CD8-positive, alpha-beta memory T cell (primary cell): ENCODE data around the gene GSTM5. TPM values are rescaled to one million over a fixed set of nuclear protein-coding genes. Genes with fewer than 3 reads are reported as not detected.

Experiments
- CTCF ChIA-PET: fragments of 350-600 bp; sonication (Branson Sonifier 250); formaldehyde crosslinking; loops from one replicate; lab custom pipeline; 2021; ENCODE audit warnings: antibody characterized with exemption; lab: Charles Lee
- POLR2A ChIA-PET: fragments of 350-600 bp; sonication (Branson Sonifier 250); formaldehyde crosslinking; loops from one replicate; lab custom pipeline; 2021; ENCODE audit warnings: antibody characterized with exemption; lab: Charles Lee
- DNase-seq, 5 donors: peaks; one replicate each; pipeline versions ENCODE4 v3.0.0 to v3.0.0-alpha.2; 2020 to 2022; ENCODE audit warnings: mixed read lengths in 1 of 5
- H3K27ac ChIP-seq: one replicate; pipeline ENCODE4 v1.7.0; 2013; ENCODE audit warnings: low read depth, mild to moderate bottlenecking, low read length, moderate library complexity
- H3K27me3 ChIP-seq: 2 replicates; pipeline ENCODE4 v1.7.0; 2013; ENCODE audit warnings: low read length, mild to moderate bottlenecking; ENCODE audit not compliant: insufficient read depth, poor library complexity, severe bottlenecking
- H3K36me3 ChIP-seq: 2 replicates; pipeline ENCODE4 v1.7.0; 2013; ENCODE audit warnings: mild to moderate bottlenecking, low read length, moderate library complexity; ENCODE audit not compliant: insufficient read depth
- H3K4me1 ChIP-seq: 2 replicates; pipeline ENCODE4 v1.7.0; 2013; ENCODE audit warnings: mild to moderate bottlenecking, low read length, moderate library complexity; ENCODE audit not compliant: insufficient read depth
- H3K4me3 ChIP-seq: 2 replicates; pipeline ENCODE4 v1.7.0; 2013; ENCODE audit warnings: mild to moderate bottlenecking, low read length
- H3K9me3 ChIP-seq: 2 replicates; pipeline ENCODE4 v1.7.0; 2013; ENCODE audit warnings: mild to moderate bottlenecking, low read length
- H3K27ac Mint-ChIP-seq, 8 donors: one replicate each; pipeline ENCODE4 v1.8.0; 2020 to 2021; ENCODE audit warnings: mixed read lengths in 8 of 8, mild to moderate bottlenecking in 6 of 8, inconsistent platforms in 3 of 8, moderate library complexity in 3 of 8
- H3K27me3 Mint-ChIP-seq, 2 donors: one replicate each; pipeline ENCODE4 v1.8.0; 2020 to 2021; ENCODE audit warnings: mixed read lengths in 2 of 2, mild to moderate bottlenecking in 1 of 2, moderate library complexity in 1 of 2
- H3K36me3 Mint-ChIP-seq, 3 donors: one replicate each; pipeline ENCODE4 v1.8.0; 2020 to 2021; ENCODE audit warnings: mixed read lengths in 3 of 3, inconsistent platforms in 1 of 3, mild to moderate bottlenecking in 1 of 3
- H3K4me1 Mint-ChIP-seq, 3 donors: one replicate each; pipeline ENCODE4 v1.8.0; 2020 to 2021; ENCODE audit warnings: mixed read lengths in 3 of 3, inconsistent platforms in 1 of 3, mild to moderate bottlenecking in 1 of 3
- H3K4me3 Mint-ChIP-seq, 7 donors: one replicate each; pipeline ENCODE4 v1.8.0; 2020 to 2021; ENCODE audit warnings: mixed read lengths in 7 of 7, mild to moderate bottlenecking in 6 of 7, moderate library complexity in 4 of 7, inconsistent platforms in 2 of 7
- H3K9me3 Mint-ChIP-seq, 5 donors: one replicate each; pipeline ENCODE4 v1.8.0; 2020 to 2022; ENCODE audit warnings: mixed read lengths in 5 of 5, mild to moderate bottlenecking in 3 of 5, moderate library complexity in 2 of 5, inconsistent platforms in 1 of 5
- polyA plus RNA-seq: library from polyadenylated mRNA; unstranded; fragments of 300-500 nt; fragmentation: Illumina TruSeq; gene quantifications from one replicate; pipeline ENCODE4 v1.2.3, GENCODE V29; 2021
- total RNA-seq, 2 experiments: library from RNA; stranded (reverse); gene quantifications; one replicate each; pipeline ENCODE4 v1.2.3, GENCODE V29; 2021

Gene GSTM5
- total and polyA plus RNA-seq, 3 experiments from 2014 or later: not detected

- H3K9me3 ChIP-seq: no peaks in the 10 kb centered on the region
- no peaks in the 10 kb centered on the region for H3K27me3 ChIP-seq
- Mint-ChIP-seq H3K27ac (peak overlapping the region in 2 of 8 donors; percentile 20 to 33), H3K9me3 (no peaks in the 10 kb centered on the region), H3K27me3 (peaks cover 2 to 3% of the 10 kb centered on the region in 2 donors), H3K4me1 (no peaks in the 10 kb centered on the region), H3K36me3 (no peaks in the 10 kb centered on the region), H3K4me3 (no peak overlapping the region)
- peak in 1 of 5 donors; percentile 30 for DNase-seq
- no peaks in the 10 kb centered on the region for H3K4me1 ChIP-seq
- ChIA-PET CTCF (interaction anchor here (1.4 kb wide), 1 partner anchor 223 kb away, joined by 4 read pairs; the partner anchor contains the start of gene AHCYL1), POLR2A (no interaction called here)
- H3K36me3 ChIP-seq: no peaks in the 10 kb centered on the region
- no peak overlapping the region for H3K27ac ChIP-seq
- H3K4me3 ChIP-seq: no peak overlapping the region
Measured at GRCh38 chr1:109762039-109762585, 50.1 kb downstream of the GSTM5 start.

GRCh38 chr1:109762821-109763645, 51.0 kb downstream of the GSTM5 start:
- Histone ChIP-seq H3K27me3 (no peaks in the 10 kb centered on the region), H3K4me3 (no peak overlapping the region), H3K36me3 (no peaks in the 10 kb centered on the region), H3K4me1 (no peaks in the 10 kb centered on the region), H3K9me3 (no peaks in the 10 kb centered on the region), H3K27ac (peak overlapping the region; percentile 64)
- Mint-ChIP-seq H3K9me3 (no peaks in the 10 kb centered on the region), H3K27ac (no peak overlapping the region), H3K36me3 (no peaks in the 10 kb centered on the region), H3K4me1 (no peaks in the 10 kb centered on the region), H3K4me3 (no peak overlapping the region), H3K27me3 (peaks cover 0 to 3% of the 10 kb centered on the region in 2 donors)
- DNase-seq: peak in 1 of 5 donors; percentile 16
- ChIA-PET CTCF (interaction anchor here (1.9 kb wide), 1 partner anchor 14 kb away, joined by 5 read pairs; no protein-coding TSS in a partner anchor), POLR2A (no interaction called here)

GRCh38 chr1:109763646-109764415, 51.8 kb downstream of the GSTM5 start, which contains the start of gene EPS8L3:
TSS of gene EPS8L3 (minus strand) at chr1:109763923. CDS start at chr1:109761749, 2,174 bp downstream.
- CTCF ChIA-PET: interaction anchor here (1.9 kb wide), 1 partner anchor 13 kb away, joined by 5 read pairs; no protein-coding TSS in a partner anchor

DNA sequence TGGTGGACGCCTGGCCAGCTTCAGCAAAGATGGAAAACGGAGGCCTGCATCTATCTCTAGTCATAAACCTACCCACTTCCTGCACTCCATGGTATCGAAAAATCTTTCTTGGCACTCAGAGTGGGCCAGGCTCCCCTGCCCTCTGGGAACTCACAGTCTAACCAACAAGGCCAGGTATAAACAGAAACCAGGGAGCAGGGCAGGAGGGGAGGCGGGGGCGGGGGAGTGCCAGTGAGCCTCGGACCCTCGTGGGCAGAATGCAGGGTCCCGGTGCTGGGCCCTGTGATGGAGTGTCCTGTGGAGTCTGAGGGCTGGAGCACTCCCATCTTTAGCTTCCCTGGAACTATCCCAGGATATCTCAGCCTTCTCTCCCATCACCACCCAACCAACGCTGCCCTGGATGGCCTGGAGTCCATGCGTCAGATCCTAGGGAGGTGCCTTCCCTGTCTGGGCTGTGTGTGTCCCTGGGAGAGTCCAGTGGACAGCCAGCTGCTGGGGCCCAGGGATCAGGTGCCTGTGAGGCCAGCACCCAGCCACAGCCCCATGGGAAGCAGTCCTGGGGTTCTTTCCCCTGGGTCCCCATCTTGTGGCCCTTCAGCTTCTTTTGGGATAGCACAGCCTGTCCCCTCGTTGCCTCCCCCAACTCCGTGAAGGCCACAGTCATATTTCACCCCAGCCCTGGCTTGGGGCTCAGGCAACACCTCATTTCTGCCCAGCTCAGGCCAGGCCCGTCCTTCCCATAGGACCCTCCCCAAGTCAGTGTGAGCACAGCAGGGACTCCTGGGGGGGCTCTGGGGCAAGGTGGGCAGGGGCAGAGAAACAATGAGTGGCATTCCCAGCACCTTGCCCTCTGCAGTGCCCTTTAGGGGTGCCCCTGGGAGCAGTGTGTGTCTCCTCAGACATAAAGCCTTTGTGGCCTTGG, 52.8 kb downstream of the GSTM5 start:
- Histone ChIP-seq H3K36me3 (no peaks in the 10 kb centered on the region), H3K4me3 (no peak overlapping the region), H3K9me3 (no peaks in the 10 kb centered on the region), H3K27me3 (no peaks in the 10 kb centered on the region), H3K4me1 (no peaks in the 10 kb centered on the region), H3K27ac (no peak overlapping the region)
- H3K27me3 Mint-ChIP-seq: peaks cover 3% of the 10 kb centered on the region in 2 donors
- DNase-seq: peak in 1 of 5 donors; percentile 26
- no peaks in the 10 kb centered on the region for H3K9me3 Mint-ChIP-seq
- H3K4me3 Mint-ChIP-seq: no peak overlapping the region
- H3K36me3 Mint-ChIP-seq: peaks cover 0 to 3% (median 0%) of the 10 kb centered on the region in 3 donors
- H3K27ac Mint-ChIP-seq: no peak overlapping the region
- POLR2A ChIA-PET: no interaction called here
- no peaks in the 10 kb centered on the region for H3K4me1 Mint-ChIP-seq
- CTCF ChIA-PET: interaction anchor here (1.3 to 1.9 kb wide), 4 partner anchors 9 to 219 kb away, joined by 4 to 7 read pairs (median 6); partner anchors contain the start of gene AHCYL1

More at GRCh38 chr1:109763646-109764415, 51.8 kb downstream of the GSTM5 start, which contains the start of gene EPS8L3:
- Mint-ChIP-seq H3K4me1 (no peaks in the 10 kb centered on the region), H3K4me3 (no peak within 1 kb of the TSS), H3K36me3 (no peaks in the 10 kb centered on the region), H3K9me3 (no peaks in the 10 kb centered on the region), H3K27ac (peak within 1 kb of the TSS in 1 of 8 donors; percentile 86), H3K27me3 (peaks cover 0 to 3% of the 10 kb centered on the region in 2 donors)
- Histone ChIP-seq H3K27ac (peak within 1 kb of the TSS; percentile 64), H3K4me3 (no peak within 1 kb of the TSS), H3K4me1 (no peaks in the 10 kb centered on the region), H3K27me3 (no peaks in the 10 kb centered on the region), H3K9me3 (no peaks in the 10 kb centered on the region), H3K36me3 (no peaks in the 10 kb centered on the region)
- POLR2A ChIA-PET: no interaction called here
- peak in 1 of 5 donors; percentile 33 for DNase-seq

GRCh38 chr1:109765483-109765815, 53.4 kb downstream of the GSTM5 start:
- Histone ChIP-seq H3K36me3 (no peaks in the 10 kb centered on the region), H3K27ac (no peak overlapping the region), H3K9me3 (no peaks in the 10 kb centered on the region), H3K4me1 (no peaks in the 10 kb centered on the region), H3K27me3 (no peaks in the 10 kb centered on the region), H3K4me3 (no peak overlapping the region)
- peaks cover 0 to 3% (median 0%) of the 10 kb centered on the region in 3 donors for H3K36me3 Mint-ChIP-seq
- no peaks in the 10 kb centered on the region for H3K4me1 Mint-ChIP-seq
- H3K27me3 Mint-ChIP-seq: peaks cover 3 to 5% of the 10 kb centered on the region in 2 donors
- no peak overlapping the region for H3K27ac Mint-ChIP-seq
- DNase-seq: peak in 1 of 5 donors; percentile 13
- CTCF ChIA-PET: interaction anchor here (1.3 to 1.7 kb wide), 3 partner anchors 8 to 219 kb away, joined by 4 to 7 read pairs (median 6); partner anchors contain the start of gene AHCYL1
- no peaks in the 10 kb centered on the region for H3K9me3 Mint-ChIP-seq
- POLR2A ChIA-PET: no interaction called here
- H3K4me3 Mint-ChIP-seq: no peak overlapping the region

GRCh38 chr1:109765896-109766615, 54.0 kb downstream of the GSTM5 start:
- H3K27me3 Mint-ChIP-seq: peaks cover 3 to 5% of the 10 kb centered on the region in 2 donors
- H3K4me3 ChIP-seq: no peak overlapping the region
- H3K27ac ChIP-seq: no peak overlapping the region
- H3K27ac Mint-ChIP-seq: no peak overlapping the region
- peaks cover 0 to 3% (median 0%) of the 10 kb centered on the region in 3 donors for H3K36me3 Mint-ChIP-seq
- no peaks in the 10 kb centered on the region for H3K4me1 ChIP-seq
- no peak overlapping the region for H3K4me3 Mint-ChIP-seq
- no peaks in the 10 kb centered on the region for H3K4me1 Mint-ChIP-seq
- H3K36me3 ChIP-seq: no peaks in the 10 kb centered on the region
- no peaks in the 10 kb centered on the region for H3K9me3 Mint-ChIP-seq
- no peaks in the 10 kb centered on the region for H3K27me3 ChIP-seq
- peak in 1 of 5 donors; percentile 22 for DNase-seq
- H3K9me3 ChIP-seq: no peaks in the 10 kb centered on the region
- ChIA-PET CTCF (interaction anchor here (0.8 to 1.7 kb wide), 4 partner anchors 7 to 220 kb away, joined by 3 to 7 read pairs (median 5); partner anchors contain the start of gene AHCYL1), POLR2A (no interaction called here)
